Transverse colon (tissue), 4 donors: ENCODE measurements around the gene MBNL1.

ENCODE experiments used
- EP300 ChIP-seq: sonication (generic); formaldehyde crosslinking; IDR thresholded peaks from one replicate; pipeline ENCODE4 v1.6.1; 2017; ENCODE audit warnings: antibody characterized with exemption, low read depth
- POLR2A ChIP-seq: fragments of 450-650 bp; IDR thresholded peaks from one replicate; pipeline ENCODE4 v1.6.1; 2016; ENCODE audit warnings: antibody characterized with exemption, mild to moderate bottlenecking, moderate library complexity
- POLR2AphosphoS5 ChIP-seq, 3 donors: sonication (generic); formaldehyde crosslinking; IDR thresholded peaks; one replicate each; pipeline ENCODE4 v1.6.1; 2016; ENCODE audit warnings: antibody characterized with exemption in 3 of 3
- TF ChIP-seq, protein P1 (sequence below), 5 experiments: fragments of 200-600 bp in 3 of 5; fragments of 450-650 bp in 2 of 5; sonication (generic) in 3 of 5; IDR thresholded peaks; 1 replicate in 2 of 5; 2 replicates in 3 of 5; pipeline ENCODE4 v1.5.1; 2016 to 2017; ENCODE audit warnings: antibody characterized with exemption in 5 of 5, inconsistent platforms in 3 of 5, mild to moderate bottlenecking in 2 of 5, moderate library complexity in 1 of 5

DNA sequence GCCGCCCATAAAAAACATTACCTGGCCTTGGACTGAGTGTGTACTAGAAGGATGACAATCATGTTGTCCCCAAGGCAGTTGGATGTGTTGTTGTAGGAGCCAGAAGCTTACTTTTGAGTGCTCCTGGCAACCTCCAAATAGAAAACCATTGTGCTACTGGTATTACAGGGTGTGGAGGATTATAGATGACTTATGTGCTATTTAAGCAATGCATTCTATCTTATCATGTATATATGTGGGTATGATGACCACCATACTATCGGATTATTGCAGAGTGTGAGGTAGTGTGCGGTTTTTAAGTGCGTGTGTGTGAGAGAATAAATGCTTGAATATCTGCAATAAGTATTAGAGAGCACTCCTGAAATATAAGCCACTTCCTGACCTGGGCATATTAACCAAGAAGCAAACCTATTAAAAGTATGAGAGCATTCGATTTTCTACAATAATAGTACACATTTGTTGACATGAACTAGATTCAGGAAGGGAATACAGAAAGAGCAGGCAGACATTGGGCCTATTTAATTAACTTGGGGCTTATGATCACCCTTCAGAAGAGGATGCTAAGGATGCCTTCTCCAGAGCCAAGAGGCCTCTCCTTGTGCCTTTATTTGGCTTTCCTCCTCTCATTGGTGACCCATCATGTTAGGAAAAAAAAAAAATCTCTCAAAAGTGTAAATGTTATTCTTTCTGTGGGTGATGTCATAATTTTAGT is 11.7 kb upstream of the MBNL1 start:
- TF ChIP-seq, protein P1, sequence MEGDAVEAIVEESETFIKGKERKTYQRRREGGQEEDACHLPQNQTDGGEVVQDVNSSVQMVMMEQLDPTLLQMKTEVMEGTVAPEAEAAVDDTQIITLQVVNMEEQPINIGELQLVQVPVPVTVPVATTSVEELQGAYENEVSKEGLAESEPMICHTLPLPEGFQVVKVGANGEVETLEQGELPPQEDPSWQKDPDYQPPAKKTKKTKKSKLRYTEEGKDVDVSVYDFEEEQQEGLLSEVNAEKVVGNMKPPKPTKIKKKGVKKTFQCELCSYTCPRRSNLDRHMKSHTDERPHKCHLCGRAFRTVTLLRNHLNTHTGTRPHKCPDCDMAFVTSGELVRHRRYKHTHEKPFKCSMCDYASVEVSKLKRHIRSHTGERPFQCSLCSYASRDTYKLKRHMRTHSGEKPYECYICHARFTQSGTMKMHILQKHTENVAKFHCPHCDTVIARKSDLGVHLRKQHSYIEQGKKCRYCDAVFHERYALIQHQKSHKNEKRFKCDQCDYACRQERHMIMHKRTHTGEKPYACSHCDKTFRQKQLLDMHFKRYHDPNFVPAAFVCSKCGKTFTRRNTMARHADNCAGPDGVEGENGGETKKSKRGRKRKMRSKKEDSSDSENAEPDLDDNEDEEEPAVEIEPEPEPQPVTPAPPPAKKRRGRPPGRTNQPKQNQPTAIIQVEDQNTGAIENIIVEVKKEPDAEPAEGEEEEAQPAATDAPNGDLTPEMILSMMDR (IDR thresholded peaks at IDR 0.05), result no peak
- TF ChIP-seq POLR2AphosphoS5 (IDR thresholded peaks at IDR 0.05) (no peak), EP300 (no peak), POLR2A (no peak)
